ENCODE results near the gene ITGB6.
"Not testable (repeated sequence)": the region's sequence is repeated elsewhere in the genome, so short reads cannot be mapped to it uniquely, and the experiment has no call there.

The ITGB6 gene

GRCh38 chr2:160126756-160127155 lies 73.3 kb downstream of the ITGB6 start:
- no peak overlapping the region for H3K4me3 ChIP-seq (ENCODE audit: low read length)
- TF ChIP-seq, protein P1, sequence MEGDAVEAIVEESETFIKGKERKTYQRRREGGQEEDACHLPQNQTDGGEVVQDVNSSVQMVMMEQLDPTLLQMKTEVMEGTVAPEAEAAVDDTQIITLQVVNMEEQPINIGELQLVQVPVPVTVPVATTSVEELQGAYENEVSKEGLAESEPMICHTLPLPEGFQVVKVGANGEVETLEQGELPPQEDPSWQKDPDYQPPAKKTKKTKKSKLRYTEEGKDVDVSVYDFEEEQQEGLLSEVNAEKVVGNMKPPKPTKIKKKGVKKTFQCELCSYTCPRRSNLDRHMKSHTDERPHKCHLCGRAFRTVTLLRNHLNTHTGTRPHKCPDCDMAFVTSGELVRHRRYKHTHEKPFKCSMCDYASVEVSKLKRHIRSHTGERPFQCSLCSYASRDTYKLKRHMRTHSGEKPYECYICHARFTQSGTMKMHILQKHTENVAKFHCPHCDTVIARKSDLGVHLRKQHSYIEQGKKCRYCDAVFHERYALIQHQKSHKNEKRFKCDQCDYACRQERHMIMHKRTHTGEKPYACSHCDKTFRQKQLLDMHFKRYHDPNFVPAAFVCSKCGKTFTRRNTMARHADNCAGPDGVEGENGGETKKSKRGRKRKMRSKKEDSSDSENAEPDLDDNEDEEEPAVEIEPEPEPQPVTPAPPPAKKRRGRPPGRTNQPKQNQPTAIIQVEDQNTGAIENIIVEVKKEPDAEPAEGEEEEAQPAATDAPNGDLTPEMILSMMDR (IDR thresholded peaks at IDR 0.05; ENCODE audit: insufficient read depth, low read depth, low read length, missing control alignments) = no peak

GRCh38 chr2:160126315-160126714 lies 73.8 kb downstream of the ITGB6 start:
- DNase-seq (ENCODE audit: low read depth) = no peak
- TF ChIP-seq, protein P1 (IDR thresholded peaks at IDR 0.05; ENCODE audit: insufficient read depth, low read depth, low read length, missing control alignments) = no peak
- H3K4me3 ChIP-seq (ENCODE audit: low read length) = no peak overlapping the region

More at GRCh38 chr2:160126756-160127155, 73.3 kb downstream of the ITGB6 start:
- DNase-seq (ENCODE audit: low read depth) = no peak

DNA sequence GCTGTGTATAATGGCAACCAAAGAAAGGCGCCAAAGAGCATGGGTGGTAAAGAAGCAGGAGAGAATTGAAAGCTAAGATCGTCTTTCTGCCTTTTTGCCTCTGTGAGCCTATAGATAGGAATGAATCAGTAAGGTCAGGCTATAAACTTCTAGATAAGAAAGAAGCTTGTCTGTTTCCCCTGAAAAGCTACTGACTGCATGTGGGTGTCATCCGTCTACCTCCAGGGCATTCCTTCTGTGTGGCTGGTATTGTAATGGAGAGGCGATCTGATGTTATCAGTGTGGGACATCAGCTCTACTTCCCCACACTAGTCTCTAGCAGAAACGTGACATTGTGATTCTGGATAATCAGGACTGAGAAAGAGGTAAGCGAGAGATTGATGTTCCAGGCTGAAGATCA lies 74.2 kb downstream of the ITGB6 start:
- H3K4me3 ChIP-seq (ENCODE audit: low read length) = no peak overlapping the region
- DNase-seq (ENCODE audit: low read depth) = no peak
- TF ChIP-seq, protein P1 (IDR thresholded peaks at IDR 0.05; ENCODE audit: insufficient read depth, low read depth, low read length, missing control alignments) = no peak

- no peak overlapping the region for H3K4me3 ChIP-seq (ENCODE audit: low read length)
- TF ChIP-seq, protein P1 (IDR thresholded peaks at IDR 0.05; ENCODE audit: insufficient read depth, low read depth, low read length, missing control alignments) = no peak
- DNase-seq (ENCODE audit: low read depth) = no peak
Observed at GRCh38 chr2:160125366-160125765, 74.7 kb downstream of the ITGB6 start.

- no peak for DNase-seq (ENCODE audit: low read depth)
- TF ChIP-seq, protein P1 (IDR thresholded peaks at IDR 0.05; ENCODE audit: insufficient read depth, low read depth, low read length, missing control alignments) = no peak
- no peak overlapping the region for H3K4me3 ChIP-seq (ENCODE audit: low read length)
Observed at GRCh38 chr2:160124571-160124970, 75.5 kb downstream of the ITGB6 start.

DNA sequence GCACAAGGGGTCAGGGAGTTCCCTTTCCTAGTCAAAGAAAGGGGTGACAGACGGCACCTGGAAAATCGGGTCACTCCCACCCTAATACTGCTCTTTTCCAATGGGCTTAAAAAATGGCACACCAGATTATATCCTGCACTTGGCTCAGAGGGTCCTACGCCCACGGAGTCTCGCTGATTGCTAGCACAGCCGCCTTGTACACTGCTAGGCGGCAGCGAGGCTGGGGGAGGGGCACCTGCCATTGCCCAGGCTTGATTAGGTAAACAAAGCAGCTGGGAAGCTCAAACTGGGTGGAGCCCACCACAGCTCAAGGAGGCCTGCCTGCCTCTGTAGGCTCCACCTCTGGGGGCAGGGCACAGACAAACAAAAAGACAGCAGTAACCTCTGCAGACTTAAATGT lies 85.4 kb downstream of the ITGB6 start:
- not testable (repeated sequence) for H3K4me3 ChIP-seq (ENCODE audit: low read length); DNase-seq (ENCODE audit: low read depth)

GRCh38 chr2:160114020-160114419 lies 86.1 kb downstream of the ITGB6 start:
- no peak for DNase-seq (ENCODE audit: low read depth)
- H3K4me3 ChIP-seq (ENCODE audit: low read length) = no peak overlapping the region
- TF ChIP-seq, protein P1 (IDR thresholded peaks at IDR 0.05; ENCODE audit: insufficient read depth, low read depth, low read length, missing control alignments) = no peak
